D341Med (cell line): Measurements from ENCODE around the gene FLYWCH1.

Experiments used
- DNase-seq: peaks from one replicate; pipeline ENCODE4 v3.0.0; 2012; ENCODE audit warnings: low spot score

FLYWCH1 gene

DNA sequence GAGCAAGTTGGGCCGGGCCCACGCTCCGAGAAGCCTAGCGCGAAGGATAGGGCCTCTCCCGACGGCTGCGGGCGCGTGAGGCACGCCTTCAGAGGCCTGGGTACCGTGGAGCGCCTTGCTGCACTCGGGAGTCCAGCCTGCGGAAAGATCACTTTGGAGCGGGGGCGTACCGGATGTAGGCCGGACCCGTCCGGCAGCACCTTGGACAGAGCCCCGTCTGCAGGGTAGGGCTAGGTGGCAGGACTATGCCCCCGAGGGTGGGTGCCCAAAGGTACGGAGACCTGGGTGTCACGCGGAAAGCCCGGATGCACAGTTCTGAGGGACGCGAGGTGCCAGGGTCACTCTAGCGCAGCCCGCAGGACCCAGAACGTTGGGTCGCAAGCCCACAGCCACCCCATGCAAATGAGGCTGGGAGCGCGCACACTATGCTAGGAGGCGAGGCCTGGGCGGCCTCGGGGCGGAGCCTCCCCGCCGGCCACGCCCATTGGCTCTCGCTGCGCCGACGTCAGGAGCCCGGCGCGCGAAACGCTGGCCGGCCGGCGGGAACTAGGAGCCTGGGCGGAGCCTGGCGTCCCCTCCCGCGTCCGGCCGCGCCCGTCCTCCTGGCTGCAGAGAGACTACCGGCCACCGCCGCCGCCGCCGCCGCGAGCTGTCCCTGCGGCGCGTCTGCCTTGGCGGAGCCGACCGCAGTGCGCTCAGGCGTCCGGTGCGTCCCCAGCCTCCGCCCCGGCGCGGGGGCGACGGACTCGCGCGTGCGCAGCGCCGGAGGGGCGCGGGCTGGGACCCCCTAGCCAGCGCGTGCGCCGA, 57.2 kb downstream of the FLYWCH1 start, which contains the start of gene PAQR4:
PAQR4 (plus strand) TSS at position 611 of the 807 bp plus-strand sequence. CDS start 327 bp downstream, outside the sequence.
- peak; percentile 92 for DNase-seq

DNA sequence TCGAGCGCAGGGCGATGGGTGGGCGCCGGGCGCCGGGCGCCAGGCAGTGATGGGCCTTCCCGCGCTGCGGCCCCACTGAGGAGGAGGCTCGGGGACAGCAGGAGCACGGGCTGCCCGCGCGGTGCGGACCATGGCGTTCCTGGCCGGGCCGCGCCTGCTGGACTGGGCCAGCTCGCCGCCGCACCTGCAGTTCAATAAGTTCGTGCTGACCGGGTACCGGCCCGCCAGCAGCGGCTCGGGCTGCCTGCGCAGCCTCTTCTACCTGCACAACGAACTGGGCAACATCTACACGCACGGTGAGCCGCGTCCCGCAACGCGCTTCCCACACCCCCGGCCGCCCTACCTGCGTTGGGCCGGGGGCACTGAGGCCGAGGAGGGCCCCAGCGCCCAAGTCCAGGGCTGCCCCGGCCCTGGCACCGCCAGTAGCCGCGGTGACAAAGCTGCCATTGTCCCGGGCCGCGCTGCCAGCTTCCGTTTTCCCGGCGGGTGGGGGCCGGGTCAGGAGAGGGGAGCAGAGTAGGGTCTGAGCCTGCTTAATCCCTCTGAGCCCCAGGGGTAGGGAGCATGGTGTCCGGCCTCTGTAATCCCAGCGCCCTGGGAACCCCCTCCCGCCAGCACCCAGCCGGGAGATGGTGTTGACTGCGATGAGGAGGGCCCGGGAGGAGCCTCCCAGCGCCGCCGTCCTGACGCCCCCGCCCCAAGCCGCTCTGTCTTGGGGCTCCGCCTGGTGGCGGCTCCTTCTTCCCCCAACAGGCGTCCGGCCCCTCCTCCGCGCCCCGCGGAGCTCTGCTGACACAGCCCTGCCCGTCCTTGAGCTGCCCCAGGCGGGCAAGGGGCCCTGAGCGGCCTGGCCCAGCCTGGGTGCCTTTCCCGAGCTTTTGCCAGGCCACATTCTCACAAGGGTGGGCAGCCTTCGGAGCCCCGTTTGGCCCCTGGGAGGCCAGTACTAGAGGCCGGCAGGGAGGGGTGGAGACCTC, 58.1 kb downstream of the FLYWCH1 start:
- DNase-seq = peak; percentile 85

DNA sequence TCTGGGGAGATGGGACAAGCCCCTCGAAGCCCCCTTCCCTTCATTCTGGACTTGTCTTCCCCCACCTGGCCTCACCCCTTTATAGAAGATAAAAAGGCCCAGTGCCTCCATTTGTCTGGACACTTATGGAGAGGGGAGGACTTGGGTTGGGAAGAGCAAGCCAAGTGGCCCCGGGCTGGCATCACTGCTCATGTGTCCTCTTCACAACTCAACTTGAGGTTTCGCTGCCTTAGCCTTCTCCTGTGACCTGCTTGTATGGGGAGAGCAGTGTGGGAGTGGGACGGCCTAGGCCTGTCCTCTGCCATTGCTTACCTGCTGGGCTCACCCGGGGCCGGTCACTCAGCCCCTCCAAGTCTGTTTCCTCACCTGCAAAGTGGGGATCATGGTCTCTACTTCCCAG, 58.8 kb downstream of the FLYWCH1 start:
- DNase-seq = no peak

DNA sequence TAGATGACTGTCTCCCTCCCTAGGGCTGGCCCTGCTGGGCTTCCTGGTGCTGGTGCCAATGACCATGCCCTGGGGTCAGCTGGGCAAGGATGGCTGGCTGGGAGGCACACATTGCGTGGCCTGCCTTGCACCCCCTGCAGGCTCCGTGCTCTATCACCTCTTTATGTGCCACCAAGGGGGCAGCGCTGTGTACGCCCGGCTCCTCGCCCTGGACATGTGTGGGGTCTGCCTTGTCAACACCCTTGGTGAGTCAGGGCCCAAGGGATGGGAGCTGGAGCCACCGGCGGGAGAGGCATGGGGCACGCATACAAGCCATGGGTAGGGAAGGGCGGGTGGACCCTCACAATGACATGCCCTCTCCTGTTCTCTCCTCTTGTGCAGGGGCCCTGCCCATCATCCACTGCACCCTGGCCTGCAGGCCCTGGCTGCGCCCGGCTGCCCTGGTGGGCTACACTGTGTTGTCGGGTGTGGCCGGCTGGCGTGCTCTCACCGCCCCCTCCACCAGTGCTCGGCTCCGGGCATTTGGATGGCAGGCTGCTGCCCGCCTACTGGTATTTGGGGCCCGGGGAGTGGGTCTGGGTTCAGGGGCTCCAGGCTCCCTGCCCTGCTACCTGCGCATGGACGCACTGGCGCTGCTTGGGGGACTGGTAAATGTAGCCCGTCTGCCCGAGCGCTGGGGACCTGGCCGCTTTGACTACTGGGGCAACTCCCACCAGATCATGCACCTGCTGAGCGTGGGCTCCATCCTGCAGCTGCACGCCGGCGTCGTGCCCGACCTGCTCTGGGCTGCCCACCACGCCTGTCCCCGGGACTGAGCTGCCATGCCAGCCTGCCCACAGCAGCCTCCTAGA, 59.6 kb downstream of the FLYWCH1 start:
- no peak for DNase-seq

DNA sequence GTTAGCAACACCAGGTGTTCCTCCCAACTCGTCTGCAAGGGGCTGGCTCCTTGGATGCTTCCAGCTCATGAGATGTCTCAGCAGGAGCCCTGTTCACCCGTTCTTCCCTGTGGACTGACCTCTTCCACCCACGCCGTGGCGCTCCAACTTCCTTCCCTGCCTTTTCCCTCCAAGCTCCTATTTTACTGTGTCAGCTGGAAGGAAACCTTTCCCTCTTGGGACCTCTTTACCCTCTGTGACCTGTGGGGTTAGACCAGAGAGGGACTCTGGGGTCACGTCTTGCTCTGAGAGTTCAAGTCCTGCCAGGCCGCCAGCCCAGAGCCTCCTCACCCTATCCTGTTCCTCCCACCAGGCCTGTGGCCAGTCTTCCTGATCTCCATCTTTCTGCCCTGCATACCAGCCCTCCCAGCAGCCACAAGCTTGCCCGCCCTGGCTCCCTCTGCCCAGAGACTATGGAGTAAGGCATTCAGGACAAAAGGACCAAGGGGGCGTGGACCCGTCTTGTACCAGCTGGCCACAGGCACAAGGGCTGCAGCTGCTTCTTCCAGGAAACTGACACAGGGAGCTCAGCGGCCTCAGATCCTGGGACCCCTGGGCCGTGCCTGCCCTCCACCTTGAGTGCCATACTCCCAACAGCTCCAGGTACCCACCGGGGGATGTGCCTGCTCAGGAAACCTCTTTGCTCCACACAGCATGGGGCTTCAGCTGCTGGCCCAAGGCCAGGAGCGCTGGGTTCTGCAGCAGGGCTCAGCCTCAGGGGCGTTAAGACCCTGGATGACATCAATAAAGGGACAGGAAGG, 60.5 kb downstream of the FLYWCH1 start:
- no peak for DNase-seq

DNA sequence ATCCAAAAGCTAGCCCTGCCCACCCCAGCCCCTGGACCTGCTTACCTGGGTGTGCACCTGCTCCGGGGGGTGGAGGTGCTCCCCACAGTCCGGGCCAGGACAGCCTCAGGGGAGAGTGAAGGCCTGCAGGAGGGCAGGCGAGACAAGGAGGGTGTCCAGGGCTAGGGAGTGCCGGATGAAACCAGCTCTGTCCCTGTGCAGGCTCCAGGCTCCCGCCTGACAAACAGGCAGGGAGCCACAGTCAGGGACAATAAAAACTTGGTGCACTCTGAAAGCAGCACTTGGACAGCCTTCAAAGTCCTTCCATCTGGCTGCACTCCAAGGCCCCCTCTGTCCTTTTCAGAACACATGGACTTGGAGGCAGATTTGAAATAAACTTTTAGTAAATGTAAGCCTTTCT, 61.4 kb downstream of the FLYWCH1 start:
- no peak for DNase-seq

DNA sequence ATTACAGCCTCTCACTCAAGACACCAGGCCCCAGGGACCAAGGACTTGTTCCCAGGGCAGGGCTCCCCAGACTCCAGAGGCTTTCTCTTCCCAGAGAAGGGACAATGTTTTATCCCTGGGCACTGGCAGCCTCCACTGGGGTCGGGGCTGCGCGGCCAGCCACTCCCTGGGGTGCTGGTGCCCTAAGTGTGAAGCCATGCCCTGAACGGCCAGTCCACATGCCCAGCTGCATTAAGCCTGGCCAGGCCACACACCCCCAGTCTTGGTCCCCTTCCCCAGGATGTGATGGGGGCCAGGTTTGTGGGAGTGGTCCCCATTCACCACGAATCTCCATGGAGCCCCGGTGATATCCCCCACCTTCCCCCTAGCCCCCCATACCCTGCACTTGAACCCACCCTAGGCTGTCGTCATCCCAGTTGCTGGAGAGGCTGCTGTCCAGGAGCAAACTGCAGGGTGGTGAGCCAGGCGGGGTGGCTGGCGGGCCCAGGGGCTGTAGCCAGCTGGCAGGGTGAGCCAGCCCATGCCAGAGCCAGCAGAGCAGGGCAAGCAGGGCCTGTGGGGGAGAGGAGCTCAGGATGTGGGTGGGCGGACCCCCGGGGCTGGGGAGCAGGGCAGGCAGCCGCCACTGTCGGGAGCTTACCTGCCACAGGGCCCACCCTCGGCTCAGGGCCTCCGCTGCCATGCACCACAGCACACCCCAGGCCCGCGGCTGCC, 62.0 kb downstream of the FLYWCH1 start:
- no peak for DNase-seq

DNA sequence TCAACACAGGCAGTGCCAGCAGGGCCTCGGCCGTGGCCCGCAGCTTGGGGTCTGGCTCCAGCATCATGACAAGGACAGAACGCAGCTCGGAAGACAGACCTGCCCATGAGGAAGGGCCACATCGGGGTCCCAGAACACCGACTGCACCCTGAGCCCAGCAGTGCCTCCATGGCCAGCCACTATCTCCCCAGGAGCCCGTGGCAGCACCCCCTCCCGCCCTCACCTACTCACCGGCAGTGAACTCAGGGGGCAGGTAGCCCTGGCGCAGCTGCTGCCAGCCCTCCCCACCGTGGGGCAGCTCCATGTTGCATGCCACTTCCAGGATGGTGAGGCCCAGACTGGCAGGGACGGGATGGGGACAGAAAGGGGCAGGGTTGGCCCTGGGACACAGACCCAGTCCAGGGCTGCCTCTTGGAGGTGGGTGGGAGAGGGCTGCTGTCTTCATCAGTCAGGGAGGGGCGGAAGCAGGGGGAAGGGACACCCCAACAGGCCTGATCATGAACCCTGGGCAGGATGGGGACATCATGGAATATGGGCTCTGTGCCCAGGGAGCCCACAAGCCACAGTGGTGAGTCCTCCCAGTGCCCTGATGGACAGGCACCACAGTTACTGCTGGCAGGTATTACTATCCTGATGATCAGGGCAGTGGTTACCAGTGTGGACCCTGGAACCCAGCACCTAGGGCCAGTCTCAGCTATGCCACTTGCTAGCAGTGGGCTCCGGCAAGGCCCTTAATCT, 62.8 kb downstream of the FLYWCH1 start:
- DNase-seq = no peak

DNA sequence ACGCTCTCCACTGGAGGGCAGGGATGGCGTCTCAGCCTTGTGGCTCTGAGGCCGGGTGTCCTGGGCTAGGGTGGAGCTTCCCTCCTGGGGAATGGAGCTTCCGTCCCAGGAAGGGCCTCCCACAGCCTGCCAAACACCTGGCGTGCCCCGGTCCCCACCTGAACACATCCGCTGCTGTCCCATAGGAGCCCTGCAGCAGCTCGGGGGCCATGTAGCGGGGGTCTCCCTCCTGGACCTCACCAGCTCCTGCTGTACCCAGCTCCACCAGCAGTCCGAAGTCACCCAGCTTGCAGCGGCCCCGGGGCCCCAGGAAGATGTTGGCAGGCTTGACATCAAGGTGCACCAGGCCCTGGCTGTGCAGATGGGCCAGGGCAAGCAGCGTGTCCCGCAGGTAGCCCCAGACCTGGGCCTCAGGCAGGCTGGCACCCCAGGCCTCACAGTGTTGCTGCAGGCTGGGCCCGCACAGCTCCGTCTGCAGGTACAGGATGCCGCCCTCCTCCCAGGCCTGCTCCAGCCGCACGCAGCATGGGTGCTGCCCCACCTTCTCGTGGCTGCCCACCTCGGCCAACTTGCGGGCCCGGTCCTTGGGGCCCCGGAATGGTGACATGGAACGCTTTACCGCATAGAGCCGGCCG, 63.5 kb downstream of the FLYWCH1 start:
- DNase-seq = no peak

DNA sequence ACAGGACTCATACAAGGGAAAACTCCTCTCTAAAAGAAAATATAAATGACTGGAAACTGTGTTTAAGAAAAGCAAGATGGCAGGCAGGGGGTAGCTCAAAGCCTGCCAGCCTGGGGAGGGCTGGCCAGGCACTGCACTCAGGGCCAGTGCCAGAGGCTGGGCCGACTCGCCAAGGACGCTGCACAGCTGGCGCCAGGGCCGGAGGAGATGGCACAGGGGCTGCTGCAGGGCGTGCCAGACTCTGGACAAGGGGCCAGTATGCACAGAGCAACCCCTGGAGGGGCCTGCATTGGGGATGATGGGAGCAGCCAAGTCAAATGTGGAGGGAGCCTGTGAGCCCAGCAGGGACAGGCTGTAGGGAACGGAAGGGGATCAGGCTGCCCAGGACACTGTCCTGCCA, 64.5 kb downstream of the FLYWCH1 start:
- no peak for DNase-seq

DNA sequence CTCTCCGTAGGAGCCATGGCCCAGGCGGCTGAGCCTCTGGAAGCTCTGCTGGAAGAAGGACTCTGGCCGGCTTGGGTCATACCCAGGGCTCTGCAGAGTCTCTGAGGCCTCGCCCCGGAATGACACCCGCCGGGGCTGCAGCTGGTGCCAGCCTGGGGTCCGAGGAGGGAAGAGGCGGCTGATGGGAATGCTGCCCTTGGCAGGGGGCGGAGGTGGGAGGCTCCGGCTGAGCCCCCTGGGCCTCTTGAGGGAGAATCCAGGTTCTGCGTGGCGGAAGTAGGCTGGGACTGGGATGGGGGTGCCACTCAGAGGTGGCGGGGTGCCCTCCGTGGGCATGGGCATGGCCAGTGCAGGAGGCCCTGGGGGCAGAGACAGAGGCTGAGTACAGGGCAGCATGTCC, 64.9 kb downstream of the FLYWCH1 start:
- no peak for DNase-seq

DNA sequence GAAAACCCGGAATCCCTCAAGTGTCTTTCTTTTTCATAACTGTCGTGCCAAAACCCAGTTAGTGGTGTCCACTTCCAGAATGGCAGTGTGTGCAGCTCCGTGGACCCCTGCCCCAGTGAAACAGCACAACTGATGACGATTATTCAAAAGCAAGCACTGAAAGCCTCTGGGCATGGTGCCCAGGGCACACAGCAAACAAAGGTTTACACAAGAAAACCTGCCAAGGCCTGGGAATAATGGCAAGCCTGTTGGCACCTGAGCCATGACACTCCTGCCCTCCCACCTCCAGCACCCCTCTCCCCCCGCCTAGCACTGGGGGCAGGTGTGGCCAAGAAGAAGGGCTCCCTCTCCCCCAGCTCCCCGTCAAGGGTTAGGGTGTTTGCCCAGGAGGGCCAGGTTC, 65.7 kb downstream of the FLYWCH1 start:
- DNase-seq = no peak

DNA sequence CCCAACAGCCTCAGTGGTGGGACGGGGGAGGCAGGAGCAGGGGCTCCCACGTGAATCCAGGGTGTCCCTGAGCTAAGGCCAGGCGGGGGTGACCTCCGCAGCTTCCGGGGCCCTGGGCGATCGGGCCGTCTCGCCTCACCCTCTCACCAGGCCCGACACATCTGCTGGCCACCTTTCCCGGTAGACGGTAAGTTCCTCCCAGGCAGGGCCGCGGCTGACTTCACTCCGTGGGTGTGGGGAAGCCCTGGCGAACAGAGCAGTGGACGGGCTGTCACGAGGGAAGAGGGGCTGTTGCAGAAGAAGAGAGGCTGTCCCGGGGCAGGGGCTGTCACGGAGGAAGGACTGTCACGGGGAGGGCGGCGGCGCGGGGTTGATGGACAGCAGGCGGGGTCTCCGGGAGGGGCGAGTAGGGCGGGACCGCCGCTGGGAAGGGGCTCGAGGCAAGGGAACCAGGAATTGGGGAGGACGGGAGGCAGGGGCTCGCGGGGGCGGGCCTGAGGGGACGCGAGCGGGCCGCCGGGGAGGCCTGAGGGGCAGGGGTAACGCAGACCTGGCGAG, 68.0 kb downstream of the FLYWCH1 start:
- no peak for DNase-seq

DNA sequence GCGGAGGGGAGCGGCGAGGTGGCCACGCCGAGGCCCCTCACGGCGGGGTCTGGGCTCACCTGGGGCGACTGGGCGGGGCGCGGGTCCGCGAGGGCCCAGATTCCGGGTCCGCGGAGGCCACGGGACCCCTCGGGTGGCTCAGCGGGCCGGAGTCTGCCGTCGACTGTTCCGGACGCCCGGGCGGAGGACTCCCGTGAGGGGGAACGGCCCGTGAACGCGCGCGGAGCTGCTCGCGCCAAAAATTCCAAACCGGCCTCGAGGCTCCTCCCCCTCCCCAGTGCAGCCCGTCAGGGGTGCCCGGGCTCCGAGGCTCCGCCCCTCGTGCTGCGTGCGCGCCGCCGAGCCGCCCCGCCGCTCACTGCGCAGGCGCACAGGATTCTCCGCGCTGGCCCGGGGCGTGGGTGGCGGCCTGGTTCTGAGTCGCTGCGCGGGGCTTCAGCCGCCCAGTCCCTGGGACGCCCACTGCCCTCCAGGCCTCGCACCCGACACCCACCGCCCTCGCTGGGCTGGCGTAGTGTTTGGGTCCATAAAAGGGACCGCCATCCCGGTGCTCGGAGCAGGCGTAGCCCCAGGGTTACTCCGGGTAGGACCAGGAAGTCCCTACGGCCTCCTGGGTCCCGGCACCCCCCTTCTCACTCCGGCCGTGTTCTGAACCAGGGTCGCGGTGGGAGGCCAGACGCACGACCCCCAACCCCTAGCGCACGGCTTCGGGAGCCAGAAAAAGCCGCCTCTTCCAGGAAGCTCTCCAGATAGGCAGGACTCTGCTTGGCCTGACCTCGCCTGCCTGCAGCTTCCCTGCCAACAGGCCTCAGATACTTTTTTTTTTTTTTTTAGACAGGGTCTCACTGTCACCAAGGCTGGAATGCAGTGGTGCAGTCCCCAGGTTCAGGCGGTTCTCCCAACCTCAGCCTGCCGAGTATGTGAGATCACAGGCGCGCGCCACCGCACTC, 68.8 kb downstream of the FLYWCH1 start, which contains the start of gene PKMYT1:
PKMYT1 (minus strand) TSS at position 220 of the 950 bp plus-strand sequence. CDS start 789 bp downstream, outside the sequence.
- DNase-seq = peak; percentile 99

DNA sequence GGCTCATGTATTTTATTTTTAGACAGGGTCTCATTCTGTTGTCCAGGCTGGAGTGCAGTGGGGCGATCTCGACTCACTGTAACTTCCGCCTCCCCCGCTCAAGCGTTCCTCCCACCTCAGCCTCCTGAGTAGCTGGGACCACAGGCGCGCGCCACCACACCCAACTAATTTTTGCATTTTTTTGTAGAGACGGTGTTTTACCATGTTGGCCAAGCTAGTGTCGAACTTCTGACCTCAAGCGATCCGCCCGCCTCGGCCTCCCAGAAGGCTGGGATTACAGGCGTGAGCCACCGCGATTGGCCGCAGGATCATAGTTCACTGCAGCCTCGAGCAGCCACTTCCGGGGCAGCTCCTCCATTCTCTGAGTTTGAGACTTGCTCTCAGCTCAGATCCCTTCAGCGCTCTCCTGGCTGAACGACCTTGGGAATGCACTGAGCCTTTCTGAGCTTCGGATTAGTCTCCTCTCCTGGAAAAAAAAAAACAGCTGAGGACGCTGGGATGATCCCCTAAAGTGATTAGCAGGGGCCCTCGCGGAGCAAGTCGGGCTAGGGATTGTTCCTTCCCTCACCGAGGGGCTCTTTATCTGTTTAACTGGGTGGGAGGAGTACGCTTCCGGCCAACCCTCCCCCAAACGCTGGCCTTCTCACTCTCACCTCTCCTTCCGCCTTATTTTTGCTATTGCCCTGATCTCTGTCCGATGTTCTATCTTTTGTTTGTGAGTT, 69.6 kb downstream of the FLYWCH1 start:
- peak; percentile 78 for DNase-seq

DNA sequence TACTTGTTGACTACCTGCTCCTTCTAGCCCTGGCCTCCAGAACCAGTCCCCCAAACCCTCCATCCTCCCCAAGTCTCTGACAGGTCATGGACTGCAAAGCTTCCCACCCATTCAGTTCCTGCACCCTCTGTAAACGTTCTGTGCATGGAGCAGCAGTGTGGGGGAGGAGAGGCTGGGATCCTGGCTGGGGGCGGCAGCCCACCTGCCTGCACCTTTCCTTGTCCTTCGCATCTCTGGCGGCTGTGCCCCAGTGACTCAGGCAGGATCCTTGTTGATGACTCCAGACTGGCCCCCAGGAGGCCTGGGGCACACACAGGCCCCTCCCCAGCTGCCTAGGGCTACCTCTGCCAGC, 70.1 kb downstream of the FLYWCH1 start:
- DNase-seq = no peak

DNA sequence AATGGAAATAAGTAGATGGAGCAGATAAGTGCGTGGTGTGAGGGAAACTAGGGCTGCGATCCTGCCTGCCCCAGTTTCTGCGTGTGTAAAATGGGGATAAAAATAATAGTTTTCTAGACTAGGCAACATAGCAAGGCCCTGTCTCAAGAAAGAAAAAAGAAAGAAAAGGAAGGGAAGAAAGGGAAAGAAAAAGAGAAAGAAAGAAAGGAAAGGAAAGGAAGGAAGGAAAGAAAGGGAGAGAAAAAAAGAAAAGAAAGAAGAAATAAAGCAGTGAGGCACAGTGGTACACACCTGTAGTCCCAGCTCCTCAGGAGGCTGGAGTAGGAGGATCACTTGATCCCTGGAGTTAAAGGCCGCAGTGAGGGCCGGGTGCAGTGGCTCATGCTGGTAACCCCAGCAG, 70.7 kb downstream of the FLYWCH1 start:
- no peak for DNase-seq
